NCI-H2227 (cell line): ENCODE data around the gene PEBP1.

Source experiments
- DNase-seq: peaks from one replicate; lab custom pipeline; 2025; ENCODE audit not compliant: unreplicated experiment; lab: John Stamatoyannopoulos, UW

The PEBP1 gene

DNA sequence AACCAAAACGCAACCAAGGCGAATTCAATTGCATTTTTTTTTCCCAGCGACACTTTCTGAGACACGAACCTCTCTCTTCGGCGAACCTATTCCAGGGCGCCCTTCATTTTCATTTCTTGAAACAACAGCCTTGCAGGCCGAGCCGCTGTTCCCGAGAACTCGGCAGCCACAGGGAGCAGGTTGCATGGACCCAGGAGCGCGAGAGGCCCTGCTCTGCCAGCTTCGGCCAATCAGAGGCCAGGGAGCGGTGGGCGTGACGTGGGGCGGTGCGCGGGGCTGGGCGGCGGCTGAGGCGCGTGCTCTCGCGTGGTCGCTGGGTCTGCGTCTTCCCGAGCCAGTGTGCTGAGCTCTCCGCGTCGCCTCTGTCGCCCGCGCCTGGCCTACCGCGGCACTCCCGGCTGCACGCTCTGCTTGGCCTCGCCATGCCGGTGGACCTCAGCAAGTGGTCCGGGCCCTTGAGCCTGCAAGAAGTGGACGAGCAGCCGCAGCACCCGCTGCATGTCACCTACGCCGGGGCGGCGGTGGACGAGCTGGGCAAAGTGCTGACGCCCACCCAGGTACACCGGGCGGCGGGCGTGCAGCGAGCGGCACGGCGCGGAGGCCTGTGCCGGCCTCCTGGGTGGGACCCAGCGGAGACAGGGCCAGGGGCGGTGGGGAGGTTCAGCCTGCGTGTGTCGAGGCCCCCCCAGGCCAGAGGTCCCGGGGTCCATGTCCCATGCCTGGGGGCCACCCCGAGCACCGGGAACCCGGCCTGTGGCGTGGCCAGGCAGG lies at the start of gene PEBP1:
TSS of gene PEBP1 (plus strand) at position 337 of the 771 bp plus-strand sequence. CDS start at position 423, 86 bp downstream.
- peak; percentile 93 for DNase-seq

- no peak for DNase-seq
These were observed 46.1 kb upstream of the PEBP1 start for GRCh38 chr12:118089782-118090181.

GRCh38 chr12:118094039-118094438 lies 41.9 kb upstream of the PEBP1 start:
- no peak for DNase-seq

GRCh38 chr12:118098401-118098800 lies 37.5 kb upstream of the PEBP1 start:
- no peak for DNase-seq

DNA sequence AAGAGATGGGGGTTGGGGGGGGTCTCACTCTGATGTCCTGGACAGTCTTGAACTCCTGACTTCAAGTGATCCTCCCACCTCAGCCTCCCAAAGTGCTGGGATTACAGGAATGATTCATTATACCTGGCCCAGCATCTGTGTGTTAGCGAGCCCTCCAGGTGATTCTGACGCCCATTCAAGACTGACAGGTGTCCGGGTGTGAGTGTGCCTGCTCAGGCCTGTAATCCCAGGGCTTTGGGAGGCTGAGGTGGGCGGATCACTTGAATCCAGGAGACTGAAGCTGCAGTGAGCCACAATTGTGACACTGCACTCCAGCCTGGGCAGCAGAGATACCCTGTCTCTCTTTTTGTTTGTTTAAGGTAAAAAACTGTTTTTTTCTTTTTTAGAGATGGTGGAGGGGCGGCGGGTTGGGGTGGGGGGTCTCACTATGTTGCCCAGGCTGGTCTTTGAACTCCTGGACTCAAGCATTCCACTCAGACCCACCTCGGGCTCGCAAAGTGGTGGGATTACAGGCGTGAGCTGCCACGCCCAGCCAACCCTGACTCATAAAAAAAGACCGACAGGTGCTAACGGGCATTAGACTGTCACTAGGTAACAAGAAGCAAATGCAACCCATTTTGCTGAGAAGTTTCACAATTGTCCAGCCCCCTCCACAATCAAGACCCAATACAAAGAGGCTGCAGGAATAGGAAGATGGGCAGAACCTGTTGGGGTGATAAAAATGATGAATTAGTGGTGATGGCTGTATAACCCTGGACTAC lies 36.8 kb upstream of the PEBP1 start:
- DNase-seq = no peak

- DNase-seq = no peak
These were observed 34.9 kb upstream of the PEBP1 start for GRCh38 chr12:118101051-118101450.

DNA sequence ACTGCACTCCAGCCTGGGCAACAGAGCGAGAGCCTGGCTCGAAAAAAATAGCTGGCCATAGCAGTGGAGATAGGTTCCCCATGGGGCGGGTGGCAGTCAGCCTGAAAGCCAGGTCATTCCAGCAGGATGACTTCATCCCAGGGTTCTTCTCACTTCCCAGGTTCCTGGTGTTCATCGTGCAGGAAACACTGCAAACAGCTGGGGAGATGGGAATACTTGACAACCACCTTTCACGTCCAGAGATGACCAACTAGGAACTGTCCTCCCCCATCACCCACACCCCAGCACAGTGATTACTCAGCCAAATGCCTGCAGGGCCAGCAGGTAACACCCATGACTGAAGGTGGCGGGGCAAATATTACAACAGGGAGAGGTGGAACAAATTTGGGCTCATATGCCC lies 33.9 kb upstream of the PEBP1 start:
- DNase-seq = no peak

GRCh38 chr12:118102609-118103008 lies 33.3 kb upstream of the PEBP1 start:
- DNase-seq = no peak

DNA sequence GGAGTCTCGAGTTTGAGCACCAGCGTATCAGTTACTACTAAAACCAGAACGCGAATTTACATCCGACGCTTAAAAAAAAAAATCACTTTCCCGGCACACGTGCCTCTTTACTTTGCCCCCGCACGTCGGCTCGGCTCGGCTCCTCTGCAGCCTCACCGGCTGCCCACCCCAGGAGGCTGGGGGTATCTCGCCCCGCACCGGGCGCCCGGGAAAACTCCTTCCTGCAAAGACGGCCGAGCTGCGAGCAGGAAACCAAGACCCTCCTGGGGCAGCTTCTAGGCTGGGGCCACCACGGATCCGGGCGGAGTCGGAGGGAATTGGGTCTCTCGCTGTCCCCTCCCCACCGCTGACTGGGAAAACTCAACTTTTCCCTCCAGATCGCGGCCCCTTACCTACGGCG lies 32.7 kb upstream of the PEBP1 start:
- DNase-seq = peak; percentile 57

GRCh38 chr12:118103601-118104382 lies 32.1 kb upstream of the PEBP1 start, which contains the start of gene VSIG10:
Gene VSIG10 (minus strand): TSS chr12:118104011. CDS start chr12:118103671, 340 bp downstream.
- DNase-seq = peak; percentile 78

DNA sequence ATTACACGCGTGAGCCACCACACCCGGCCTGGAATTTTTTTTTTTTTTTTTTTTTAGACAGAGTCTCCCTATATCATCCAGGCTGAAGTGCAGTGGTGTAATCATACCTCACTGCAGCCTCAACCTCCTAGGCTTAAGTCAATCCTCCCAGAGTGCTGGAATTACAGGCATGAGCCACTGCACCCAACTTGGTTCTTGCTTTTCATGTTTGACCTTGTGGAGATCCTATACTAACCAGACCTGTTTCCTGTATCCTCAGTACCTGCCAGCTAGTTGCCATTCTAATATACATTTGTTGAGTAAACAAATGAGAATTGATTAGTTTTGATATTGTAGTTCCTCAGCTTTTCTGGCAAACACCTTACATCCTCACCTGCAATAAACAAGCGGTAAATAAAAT lies 28.9 kb upstream of the PEBP1 start:
- DNase-seq = no peak

- DNase-seq = no peak
These were observed 28.2 kb upstream of the PEBP1 start for GRCh38 chr12:118107694-118108093.

GRCh38 chr12:118109088-118109487 lies 26.8 kb upstream of the PEBP1 start:
- DNase-seq = no peak

- no peak for DNase-seq
These were observed 16.5 kb upstream of the PEBP1 start for GRCh38 chr12:118119449-118119879.

GRCh38 chr12:118120579-118121363 lies 15.2 kb upstream of the PEBP1 start:
- peak; percentile 72 for DNase-seq

DNA sequence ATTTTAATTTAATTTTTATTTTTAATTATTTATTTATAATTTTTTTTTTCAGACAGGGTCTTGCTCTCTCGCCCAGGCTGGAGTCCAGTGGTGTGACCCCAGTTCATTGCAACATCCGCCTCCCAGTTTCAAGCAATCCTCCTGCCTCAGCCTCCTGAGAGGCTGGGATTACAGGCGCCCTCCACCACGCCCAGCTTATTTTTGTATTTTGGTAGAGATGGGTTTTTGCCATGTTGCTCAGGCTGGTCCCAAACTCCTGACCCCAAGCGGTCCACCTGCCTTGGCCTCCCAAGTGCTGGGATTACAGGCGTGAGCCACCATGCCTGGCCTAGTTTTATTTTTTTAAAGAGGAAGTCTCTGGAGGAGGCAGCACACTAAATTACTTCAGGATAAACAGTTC lies 13.7 kb upstream of the PEBP1 start:
- no peak for DNase-seq

- DNase-seq = no peak
These were observed 11.5 kb upstream of the PEBP1 start for GRCh38 chr12:118124333-118124874.

- no peak for DNase-seq
These were observed 10.2 kb upstream of the PEBP1 start for GRCh38 chr12:118125743-118126118.

GRCh38 chr12:118126119-118126757 lies 9.7 kb upstream of the PEBP1 start:
- no peak for DNase-seq

DNA sequence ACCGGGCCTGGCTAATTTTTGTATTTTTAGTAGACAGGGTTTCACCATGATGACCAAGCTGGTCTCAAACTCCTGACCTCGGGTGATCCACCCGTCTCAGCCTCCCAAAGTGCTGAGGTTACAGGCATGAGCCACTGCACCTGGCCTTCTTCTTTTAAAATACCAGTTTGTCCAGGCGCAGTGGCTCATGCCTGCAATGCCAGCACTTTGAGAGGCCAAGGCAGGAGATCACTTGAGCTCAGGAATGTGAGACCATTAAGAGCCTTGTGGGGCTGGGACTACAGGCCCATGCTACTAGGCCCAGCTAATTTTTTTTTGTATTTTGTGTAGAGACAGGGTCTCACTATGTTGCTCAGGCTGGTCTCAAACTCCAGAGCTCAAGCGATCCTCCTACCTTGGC lies 8.1 kb upstream of the PEBP1 start:
- DNase-seq = no peak
